NCI-H2029 (cell line): Measurements from ENCODE around the gene CHI3L1.

ENCODE experiments used
- DNase-seq: peaks from one replicate; lab custom pipeline; 2025; lab: John Stamatoyannopoulos, UW

CHI3L1 gene

GRCh38 chr1:203151362-203152157 is 34.9 kb downstream of the CHI3L1 start:
- DNase-seq = no peak

- no peak for DNase-seq
Measured at GRCh38 chr1:203150511-203151297, 35.8 kb downstream of the CHI3L1 start.

- DNase-seq = no peak
Measured at GRCh38 chr1:203149188-203149840, 37.2 kb downstream of the CHI3L1 start.

- no peak for DNase-seq
Measured at GRCh38 chr1:203148579-203148978, 37.9 kb downstream of the CHI3L1 start.

- DNase-seq = peak; percentile 56
Measured at GRCh38 chr1:203148127-203148526, 38.4 kb downstream of the CHI3L1 start.

GRCh38 chr1:203147376-203147775 is 39.1 kb downstream of the CHI3L1 start:
- no peak for DNase-seq

- no peak for DNase-seq
Measured at GRCh38 chr1:203146537-203146936, 40.0 kb downstream of the CHI3L1 start.

GRCh38 chr1:203146042-203146369 is 40.5 kb downstream of the CHI3L1 start:
- DNase-seq = no peak

- no peak for DNase-seq
Measured at GRCh38 chr1:203145321-203146041, 41.0 kb downstream of the CHI3L1 start.

- DNase-seq = no peak
Measured at GRCh38 chr1:203144661-203145060, 41.8 kb downstream of the CHI3L1 start.

GRCh38 chr1:203143641-203144040 is 42.9 kb downstream of the CHI3L1 start:
- DNase-seq = no peak

- DNase-seq = no peak
Measured at GRCh38 chr1:203142684-203143408, 43.7 kb downstream of the CHI3L1 start.

- no peak for DNase-seq
Measured at GRCh38 chr1:203142124-203142523, 44.4 kb downstream of the CHI3L1 start.

- no peak for DNase-seq
Measured at GRCh38 chr1:203140743-203141520, 45.6 kb downstream of the CHI3L1 start.

GRCh38 chr1:203139976-203140475 is 46.5 kb downstream of the CHI3L1 start:
- DNase-seq = no peak

GRCh38 chr1:203138066-203138465 is 48.4 kb downstream of the CHI3L1 start:
- DNase-seq = no peak

- no peak for DNase-seq
Measured at GRCh38 chr1:203137324-203137723, 49.2 kb downstream of the CHI3L1 start.

- no peak for DNase-seq
Measured at GRCh38 chr1:203136409-203137042, 50.0 kb downstream of the CHI3L1 start.

GRCh38 chr1:203135636-203136305 is 50.7 kb downstream of the CHI3L1 start:
- no peak for DNase-seq
